ENCODE data around the gene TRDMT1.

Gene TRDMT1

GRCh38 chr10:17144032-17144431 lies 57.4 kb downstream of the TRDMT1 start:
- in situ Hi-C loops (cut with HindIII; ENCODE audit: low pct_ligation_motif_present, low sequenced_read_pairs), result no loop called here
- Histone ChIP-seq H3K4me3 (ENCODE audit: low read depth, low read length) (no peak overlapping the region), H3K36me3 (replicated peaks) (no peaks in the 10 kb centered on the region), H3K27me3 (replicated peaks) (no peaks in the 10 kb centered on the region), H3K27ac (no peak overlapping the region)
- TF ChIP-seq, protein P1, sequence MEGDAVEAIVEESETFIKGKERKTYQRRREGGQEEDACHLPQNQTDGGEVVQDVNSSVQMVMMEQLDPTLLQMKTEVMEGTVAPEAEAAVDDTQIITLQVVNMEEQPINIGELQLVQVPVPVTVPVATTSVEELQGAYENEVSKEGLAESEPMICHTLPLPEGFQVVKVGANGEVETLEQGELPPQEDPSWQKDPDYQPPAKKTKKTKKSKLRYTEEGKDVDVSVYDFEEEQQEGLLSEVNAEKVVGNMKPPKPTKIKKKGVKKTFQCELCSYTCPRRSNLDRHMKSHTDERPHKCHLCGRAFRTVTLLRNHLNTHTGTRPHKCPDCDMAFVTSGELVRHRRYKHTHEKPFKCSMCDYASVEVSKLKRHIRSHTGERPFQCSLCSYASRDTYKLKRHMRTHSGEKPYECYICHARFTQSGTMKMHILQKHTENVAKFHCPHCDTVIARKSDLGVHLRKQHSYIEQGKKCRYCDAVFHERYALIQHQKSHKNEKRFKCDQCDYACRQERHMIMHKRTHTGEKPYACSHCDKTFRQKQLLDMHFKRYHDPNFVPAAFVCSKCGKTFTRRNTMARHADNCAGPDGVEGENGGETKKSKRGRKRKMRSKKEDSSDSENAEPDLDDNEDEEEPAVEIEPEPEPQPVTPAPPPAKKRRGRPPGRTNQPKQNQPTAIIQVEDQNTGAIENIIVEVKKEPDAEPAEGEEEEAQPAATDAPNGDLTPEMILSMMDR (IDR thresholded peaks at IDR 0.05; ENCODE audit: low read depth, low read length, missing control alignments), result no peak
- no peak for DNase-seq

GRCh38 chr10:17143055-17143690 lies 58.3 kb downstream of the TRDMT1 start:
- no peak for DNase-seq
- H3K4me3 ChIP-seq (ENCODE audit: low read depth, low read length), result no peak overlapping the region
- no peaks in the 10 kb centered on the region for H3K36me3 ChIP-seq (replicated peaks)
- H3K27ac ChIP-seq, result no peak overlapping the region
- in situ Hi-C loops (cut with HindIII; ENCODE audit: low pct_ligation_motif_present, low sequenced_read_pairs), result no loop called here
- H3K27me3 ChIP-seq (replicated peaks), result no peaks in the 10 kb centered on the region
- TF ChIP-seq, protein P1 (IDR thresholded peaks at IDR 0.05; ENCODE audit: low read depth, low read length, missing control alignments), result no peak

DNA sequence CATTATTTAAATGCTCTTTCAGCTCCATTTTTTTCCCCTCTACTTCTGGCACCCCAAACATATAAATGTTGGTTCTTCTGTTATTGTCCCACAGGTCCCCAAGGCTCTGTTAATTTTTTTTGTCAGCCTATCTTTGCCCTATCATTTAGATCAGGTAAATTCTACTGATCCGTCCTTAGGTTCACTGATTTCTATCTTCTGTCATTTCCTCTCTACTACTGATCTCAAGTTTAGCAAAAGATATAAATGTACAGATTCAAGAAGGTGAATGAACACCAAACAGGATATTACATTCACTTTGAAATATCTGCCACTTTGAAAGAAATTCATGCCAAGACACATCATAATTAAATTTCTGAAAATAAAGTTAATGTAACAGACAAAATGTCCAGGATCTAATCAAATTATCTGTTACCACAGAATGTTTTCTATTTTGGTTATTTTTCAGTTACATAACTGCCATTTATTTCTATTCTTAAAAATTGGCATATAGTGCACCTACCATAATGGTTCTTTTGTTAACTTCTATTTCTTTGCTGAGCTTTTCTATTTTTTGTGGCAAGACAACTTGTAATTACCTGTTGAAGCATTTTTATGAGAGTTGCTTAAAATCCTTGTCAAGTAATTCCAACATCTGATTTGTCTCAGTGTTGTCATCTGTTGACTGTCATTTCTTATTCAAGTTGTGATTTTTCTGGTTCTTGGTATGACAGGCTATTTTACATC lies 59.8 kb downstream of the TRDMT1 start:
- Histone ChIP-seq H3K36me3 (replicated peaks) (no peaks in the 10 kb centered on the region), H3K27me3 (replicated peaks) (no peaks in the 10 kb centered on the region), H3K4me3 (ENCODE audit: low read depth, low read length) (no peak overlapping the region), H3K27ac (no peak overlapping the region)
- in situ Hi-C loops (cut with HindIII; ENCODE audit: low pct_ligation_motif_present, low sequenced_read_pairs), result no loop called here
- TF ChIP-seq, protein P1 (IDR thresholded peaks at IDR 0.05; ENCODE audit: low read depth, low read length, missing control alignments), result no peak
- DNase-seq, result no peak

DNA sequence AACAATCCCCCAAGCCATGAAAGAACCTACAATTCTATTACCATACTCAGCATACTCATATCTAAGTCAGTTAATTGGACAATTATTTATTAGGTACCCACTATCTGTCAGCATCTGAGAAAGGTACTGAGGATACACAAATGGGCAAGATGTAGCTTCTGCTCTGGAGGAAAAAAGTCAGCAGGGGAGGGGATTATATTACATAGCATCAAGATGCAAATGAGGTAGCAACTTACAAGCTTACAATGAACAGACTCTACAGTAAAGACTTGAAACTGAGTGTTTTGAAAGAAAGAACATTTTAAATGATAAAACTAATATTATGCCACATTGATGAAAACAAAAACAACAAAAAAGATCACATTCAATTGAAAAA lies 61.1 kb downstream of the TRDMT1 start:
- in situ Hi-C loops (cut with HindIII; ENCODE audit: low pct_ligation_motif_present, low sequenced_read_pairs), result no loop called here
- DNase-seq, result no peak

DNA sequence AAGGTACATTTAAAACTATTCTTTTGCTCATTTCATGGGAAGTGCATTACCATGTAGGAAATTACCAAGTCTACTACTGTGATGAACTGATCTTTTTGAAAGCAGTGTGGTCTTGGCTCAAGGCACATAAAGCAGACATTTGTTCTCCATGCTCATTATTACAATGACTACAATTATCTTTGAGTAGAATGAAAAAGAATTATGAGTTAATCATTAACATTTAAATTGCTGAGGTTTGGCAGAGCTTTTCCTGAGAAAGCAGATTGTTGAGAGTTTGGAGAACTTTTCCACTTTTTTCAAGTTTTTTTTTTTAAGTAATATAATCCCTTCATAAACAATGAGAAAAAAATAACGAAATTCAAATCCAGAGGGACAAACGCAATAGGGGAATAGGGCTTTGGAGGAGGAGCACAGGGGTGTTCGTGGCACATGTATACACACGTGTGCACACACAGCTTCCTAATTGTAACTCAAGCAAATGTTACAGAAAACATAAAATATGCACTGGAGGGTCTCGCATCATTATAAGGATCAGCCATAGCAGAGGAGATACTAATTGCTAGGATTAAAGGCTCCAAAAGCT lies 62.9 kb downstream of the TRDMT1 start:
- in situ Hi-C loops (cut with HindIII; ENCODE audit: low pct_ligation_motif_present, low sequenced_read_pairs), result no loop called here
- DNase-seq, result no peak

More for the DNA sequence above, 61.1 kb downstream of the TRDMT1 start:
- Histone ChIP-seq H3K36me3 (replicated peaks) (no peaks in the 10 kb centered on the region), H3K27ac (no peak overlapping the region), H3K27me3 (replicated peaks) (no peaks in the 10 kb centered on the region), H3K4me3 (ENCODE audit: low read depth, low read length) (no peak overlapping the region)
- TF ChIP-seq, protein P1 (IDR thresholded peaks at IDR 0.05; ENCODE audit: low read depth, low read length, missing control alignments), result no peak

More for the DNA sequence above, 62.9 kb downstream of the TRDMT1 start:
- TF ChIP-seq, protein P1 (IDR thresholded peaks at IDR 0.05; ENCODE audit: low read depth, low read length, missing control alignments), result no peak
- Histone ChIP-seq H3K36me3 (replicated peaks) (no peaks in the 10 kb centered on the region), H3K27ac (no peak overlapping the region), H3K4me3 (ENCODE audit: low read depth, low read length) (no peak overlapping the region), H3K27me3 (replicated peaks) (no peaks in the 10 kb centered on the region)
